ENCODE results near the gene PSMA2.

PSMA2 gene

GRCh38 chr7:42953994-42954393 is 22.0 kb upstream of the PSMA2 start:
- TF ChIP-seq GATA3 (IDR thresholded peaks at IDR 0.05; ENCODE audit: low read depth, low read length) (no peak), GATA2 (IDR thresholded peaks at IDR 0.05; ENCODE audit: low read depth, low read length) (no peak)

GRCh38 chr7:42952328-42952727 is 20.4 kb upstream of the PSMA2 start:
- TF ChIP-seq GATA3 (IDR thresholded peaks at IDR 0.05; ENCODE audit: low read depth, low read length) (no peak), GATA2 (IDR thresholded peaks at IDR 0.05; ENCODE audit: low read depth, low read length) (no peak)

GRCh38 chr7:42950417-42950816 is 18.4 kb upstream of the PSMA2 start:
- no peak for TF ChIP-seq GATA3 (IDR thresholded peaks at IDR 0.05; ENCODE audit: low read depth, low read length)
- no peak for TF ChIP-seq GATA2 (IDR thresholded peaks at IDR 0.05; ENCODE audit: low read depth, low read length)

- TF ChIP-seq GATA3 (IDR thresholded peaks at IDR 0.05; ENCODE audit: low read depth, low read length) (no peak), GATA2 (IDR thresholded peaks at IDR 0.05; ENCODE audit: low read depth, low read length) (no peak)
Observed at GRCh38 chr7:42947521-42947920, 15.5 kb upstream of the PSMA2 start.

- TF ChIP-seq GATA3 (IDR thresholded peaks at IDR 0.05; ENCODE audit: low read depth, low read length) (no peak), GATA2 (IDR thresholded peaks at IDR 0.05; ENCODE audit: low read depth, low read length) (no peak)
Observed at GRCh38 chr7:42946627-42946950, 14.6 kb upstream of the PSMA2 start.

- no peak for TF ChIP-seq GATA3 (IDR thresholded peaks at IDR 0.05; ENCODE audit: low read depth, low read length)
- no peak for TF ChIP-seq GATA2 (IDR thresholded peaks at IDR 0.05; ENCODE audit: low read depth, low read length)
Observed at GRCh38 chr7:42945821-42946626, 14.1 kb upstream of the PSMA2 start.

- TF ChIP-seq GATA3 (IDR thresholded peaks at IDR 0.05; ENCODE audit: low read depth, low read length) = no peak
- TF ChIP-seq GATA2 (IDR thresholded peaks at IDR 0.05; ENCODE audit: low read depth, low read length) = no peak
Observed at GRCh38 chr7:42940985-42941847, 9.2 kb upstream of the PSMA2 start.

- TF ChIP-seq GATA2 (IDR thresholded peaks at IDR 0.05; ENCODE audit: low read depth, low read length) (no peak), GATA3 (IDR thresholded peaks at IDR 0.05; ENCODE audit: low read depth, low read length) (no peak)
Observed at GRCh38 chr7:42939457-42940240, 7.7 kb upstream of the PSMA2 start.

GRCh38 chr7:42935861-42936260 is 3.9 kb upstream of the PSMA2 start:
- no peak for TF ChIP-seq GATA2 (IDR thresholded peaks at IDR 0.05; ENCODE audit: low read depth, low read length)
- no peak for TF ChIP-seq GATA3 (IDR thresholded peaks at IDR 0.05; ENCODE audit: low read depth, low read length)

GRCh38 chr7:42934291-42934690 is 2.3 kb upstream of the PSMA2 start:
- TF ChIP-seq GATA2 (IDR thresholded peaks at IDR 0.05; ENCODE audit: low read depth, low read length) (no peak), GATA3 (IDR thresholded peaks at IDR 0.05; ENCODE audit: low read depth, low read length) (no peak)

GRCh38 chr7:42932811-42933591 is 1.0 kb upstream of the PSMA2 start:
- TF ChIP-seq GATA3 (IDR thresholded peaks at IDR 0.05; ENCODE audit: low read depth, low read length) = no peak

GRCh38 chr7:42931447-42931833 is 534 bp downstream of the PSMA2 start:
- TF ChIP-seq GATA2 (IDR thresholded peaks at IDR 0.05; ENCODE audit: low read depth, low read length) = no peak
- TF ChIP-seq GATA3 (IDR thresholded peaks at IDR 0.05; ENCODE audit: low read depth, low read length) = no peak

- TF ChIP-seq GATA3 (IDR thresholded peaks at IDR 0.05; ENCODE audit: low read depth, low read length) (no peak), GATA2 (IDR thresholded peaks at IDR 0.05; ENCODE audit: low read depth, low read length) (no peak)
Observed at GRCh38 chr7:42930889-42931288, 1.1 kb downstream of the PSMA2 start.

Data from SH-SY5Y (cell line).